HCT116 (cell line): Measurements from ENCODE around the gene MX2. TPM values are rescaled to one million over a fixed set of nuclear protein-coding genes. Genes with fewer than 3 reads are reported as not detected.
"Not testable (repeated sequence)": the region's sequence is repeated elsewhere in the genome, so short reads cannot be mapped to it uniquely, and the experiment has no call there.

Experiments used
- ATAC-seq: fragments of 200-7000 bp; cut with Tn5 transposase; 2 replicates; pipeline ENCODE4 v1.9.1; 2020; ENCODE audit warnings: mild to moderate bottlenecking, moderate library complexity
- BruUV-seq: library from RNA; stranded (reverse); fragments of 400-500 nt; replicated peaks from 2 replicates; lab custom pipeline; 2021; lab: Mats Ljungman, UMichigan
- CTCF ChIA-PET: fragments of 300-600 bp; sonication (Branson Sonifier 250); formaldehyde crosslinking; loops from one replicate; lab custom pipeline; 2021; ENCODE audit warnings: antibody characterized with exemption; lab: Charles Lee
- POLR2A ChIA-PET: fragments of 300-600, 350-600 bp; sonication (Branson Sonifier 250); formaldehyde crosslinking; loops from one replicate; lab custom pipeline; 2021; ENCODE audit warnings: antibody characterized with exemption; lab: Charles Lee
- RAD21 ChIA-PET, 2 experiments: fragments of 300-600 bp; sonication (Branson Sonifier 250); formaldehyde crosslinking; loops; one replicate each; lab custom pipeline; 2023; ENCODE audit warnings: low total read pairs in 2 of 2; ENCODE audit not compliant: uncharacterized antibody in 2 of 2, unreplicated experiment in 2 of 2, low non-redundant PET in 1 of 2; lab: Charles Lee
- DNase-seq: peaks from one replicate; pipeline ENCODE4 v3.0.0-alpha.2; 2010; ENCODE audit warnings: low read depth, low spot score
- H2AFZ ChIP-seq: fragments of 200-600 bp; shearing (Covaris generic), sonication (generic); 2 replicates; pipeline ENCODE4 v1.6.1; 2017; ENCODE audit warnings: low read depth, mixed run types, mixed read lengths, antibody characterized with exemption, low read length; ENCODE audit not compliant: poor library complexity, severe bottlenecking
- H3K27ac ChIP-seq: 2 replicates; pipeline ENCODE4 v1.5.1; 2012; ENCODE audit warnings: low read depth, low read length
- H3K27me3 ChIP-seq: fragments of 200-600 bp; sonication (generic); 2 replicates; pipeline ENCODE4 v1.6.1; 2016; ENCODE audit warnings: mixed run types, low read length, mixed read lengths; ENCODE audit not compliant: insufficient read depth
- H3K36me3 ChIP-seq, 2 experiments: fragments of 200-500 bp in 1 of 2; fragments of 200-600 bp in 1 of 2; sonication (Bioruptor generic) in 1 of 2; sonication (generic) in 1 of 2; 2 replicates each; pipeline versions ENCODE4 v1.5.1 to v1.6.1; 2014 to 2016; ENCODE audit warnings: low read length in 2 of 2, inconsistent platforms in 1 of 2, mixed read lengths in 1 of 2, mixed run types in 1 of 2; ENCODE audit not compliant: insufficient read depth in 2 of 2, control insufficient read depth in 1 of 2
- H3K4me1 ChIP-seq, 2 experiments: fragments of 200-600 bp in 1 of 2; sonication (generic) in 1 of 2; 2 replicates each; pipeline versions ENCODE4 v1.5.1 to v1.6.1; 2012 to 2017; ENCODE audit warnings: low read length in 2 of 2, inconsistent platforms in 1 of 2, mild to moderate bottlenecking in 1 of 2, mixed read lengths in 1 of 2, mixed run types in 1 of 2, moderate library complexity in 1 of 2; ENCODE audit not compliant: insufficient read depth in 2 of 2, control insufficient read depth in 1 of 2
- H3K4me2 ChIP-seq: fragments of 200-600 bp; sonication (generic); 2 replicates; pipeline ENCODE4 v1.6.1; 2017; ENCODE audit warnings: mixed run types, low read length, mixed read lengths
- H3K4me3 ChIP-seq, 2 experiments: fragments of 200-600 bp in 1 of 2; sonication (generic) in 1 of 2; replicated peaks in 1 of 2; 2 replicates each; pipeline ENCODE4 v1.5.1; 2011 to 2016; ENCODE audit warnings: low read length in 2 of 2, control low read depth in 1 of 2, low read depth in 1 of 2, mild to moderate bottlenecking in 1 of 2, mixed read lengths in 1 of 2, mixed run types in 1 of 2
- H3K79me2 ChIP-seq: fragments of 200-600 bp; sonication (generic); 2 replicates; pipeline ENCODE4 v1.6.1; 2017; ENCODE audit warnings: mild to moderate bottlenecking, mixed run types, low read length, moderate library complexity, mixed read lengths; ENCODE audit not compliant: insufficient read depth
- H3K9ac ChIP-seq: fragments of 200-600 bp; sonication (generic); 2 replicates; pipeline ENCODE4 v1.6.1; 2016; ENCODE audit warnings: low read length, mixed read lengths
- H3K9me2 ChIP-seq: fragments of 200-600 bp; sonication (generic), shearing (Covaris generic); 2 replicates; pipeline ENCODE4 v1.6.1; 2017; ENCODE audit warnings: mixed run types, mild to moderate bottlenecking, moderate library complexity; ENCODE audit not compliant: insufficient read depth
- H3K9me3 ChIP-seq, 2 experiments: fragments of 200-500 bp in 1 of 2; fragments of 200-600 bp in 1 of 2; sonication (Bioruptor generic) in 1 of 2; sonication (generic) in 1 of 2; 2 replicates each; pipeline ENCODE4 v1.6.1; 2014 to 2017; ENCODE audit warnings: low read length in 2 of 2, mixed read lengths in 2 of 2, inconsistent platforms in 1 of 2, low read depth in 1 of 2, mild to moderate bottlenecking in 1 of 2, mixed run types in 1 of 2, moderate library complexity in 1 of 2; ENCODE audit not compliant: control insufficient read depth in 1 of 2, insufficient read depth in 1 of 2
- H4K20me1 ChIP-seq: fragments of 200-600 bp; sonication (generic), shearing (Covaris generic); 2 replicates; pipeline ENCODE4 v1.6.1; 2017; ENCODE audit warnings: mixed run types, mild to moderate bottlenecking, moderate library complexity; ENCODE audit not compliant: insufficient read depth
- EZH2 ChIP-seq: fragments of 200-600 bp; sonication (generic); IDR thresholded peaks from 2 replicates; pipeline ENCODE4 v1.6.1; 2017; ENCODE audit warnings: antibody characterized with exemption, mixed run types
- MAX ChIP-seq: IDR thresholded peaks from 2 replicates; pipeline ENCODE4 v1.6.1; 2012
- POLR2AphosphoS5 ChIP-seq: IDR thresholded peaks from 2 replicates; pipeline ENCODE4 v1.6.1; 2011; ENCODE audit warnings: mild to moderate bottlenecking, low read depth, low read length, moderate library complexity
- REST ChIP-seq: IDR thresholded peaks from 2 replicates; pipeline ENCODE4 v1.6.1; 2012; ENCODE audit warnings: low read depth
- SRF ChIP-seq: IDR thresholded peaks from 2 replicates; pipeline ENCODE4 v1.6.1; 2012; ENCODE audit warnings: low read depth
- TCF7L2 ChIP-seq: IDR thresholded peaks from 2 replicates; pipeline ENCODE4 v1.7.0; 2011; ENCODE audit warnings: borderline replicate concordance, inconsistent platforms; ENCODE audit not compliant: insufficient read depth, insufficient read length; ENCODE audit errors: extremely low read depth
- YY1 ChIP-seq: IDR thresholded peaks from 2 replicates; pipeline ENCODE4 v1.6.1; 2011; ENCODE audit warnings: low read length, low read depth, moderate library complexity, mild to moderate bottlenecking; ENCODE audit not compliant: insufficient replicate concordance; ENCODE audit errors: extremely low read depth
- ZBTB33 ChIP-seq: IDR thresholded peaks from 2 replicates; pipeline ENCODE4 v1.6.1; 2011; ENCODE audit warnings: mild to moderate bottlenecking, low read length, moderate library complexity; ENCODE audit not compliant: insufficient replicate concordance; ENCODE audit errors: extremely low read depth
- ZFX ChIP-seq: fragments of 450-650 bp; IDR thresholded peaks from 2 replicates; pipeline ENCODE4 v1.6.1; 2017
- intact Hi-C: fragments of 100-400 bp; cut with micrococcal nuclease; formaldehyde crosslinking; loops from 2 replicates; pipeline ENCODE4 v1.10.0; 2022
- total RNA-seq: library from RNA; stranded (reverse); gene quantifications from one replicate; pipeline ENCODE4 v1.2.1, GENCODE V29; 2021; ENCODE audit not compliant: unreplicated experiment

Gene MX2
- total RNA-seq, 1 experiment from 2014 or later: 0.22 TPM

GRCh38 chr21:41313285-41314164 lies 48.3 kb upstream of the MX2 start:
- intact Hi-C loops, RAD21 ChIA-PET: not testable (repeated sequence)

DNA sequence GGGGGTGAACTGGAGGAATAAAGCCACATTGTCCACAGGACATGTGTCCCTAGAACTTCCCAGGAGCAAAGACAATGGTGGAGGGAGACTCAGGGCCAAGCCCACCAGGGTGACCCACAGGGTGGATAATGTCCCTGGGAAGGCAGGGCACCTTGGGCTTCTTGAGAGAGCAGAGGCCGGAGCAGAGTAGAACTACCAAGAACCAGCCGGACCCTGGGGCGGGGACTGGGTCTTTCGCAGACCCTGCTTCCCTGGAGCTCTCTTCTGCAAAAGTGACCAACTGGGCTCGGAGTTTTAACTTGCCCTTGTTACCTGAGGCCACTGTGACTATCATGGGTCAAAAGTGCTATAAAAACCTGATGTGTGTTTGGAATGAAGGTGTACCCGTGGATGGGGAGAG lies 46.1 kb upstream of the MX2 start:
- ChIA-PET POLR2A (no interaction called here), RAD21 (no interaction called here), CTCF (no interaction called here)
- intact Hi-C loops: no loop called here
- Histone ChIP-seq H3K36me3 (no peaks in the 10 kb centered on the region), H3K79me2 (no peaks in the 10 kb centered on the region), H3K4me2 (no peak overlapping the region), H3K9ac (no peak overlapping the region), H3K4me3 (no peak overlapping the region), H3K27me3 (no peaks in the 10 kb centered on the region), H3K9me3 (no peaks in the 10 kb centered on the region), H2AFZ (no peak overlapping the region), H3K4me1 (no peaks in the 10 kb centered on the region), H3K27ac (no peak overlapping the region), H4K20me1 (no peaks in the 10 kb centered on the region), H3K9me2 (no peaks in the 10 kb centered on the region)
- ATAC-seq: no peak
- TF ChIP-seq MAX: no peak
- no peak for TF ChIP-seq YY1
- no peak for TF ChIP-seq POLR2AphosphoS5
- TF ChIP-seq ZFX: no peak
- no peak for TF ChIP-seq TCF7L2
- no peak for TF ChIP-seq REST
- no peak for TF ChIP-seq ZBTB33
- no peak for TF ChIP-seq EZH2
- TF ChIP-seq SRF: no peak
- no TSS peak for BruUV-seq
- no peak for DNase-seq

More at GRCh38 chr21:41313285-41314164, 48.3 kb upstream of the MX2 start:
- H3K4me1 ChIP-seq, H3K27ac ChIP-seq, H3K36me3 ChIP-seq, H2AFZ ChIP-seq, H4K20me1 ChIP-seq, H3K9me2 ChIP-seq, H3K9ac ChIP-seq, H3K9me3 ChIP-seq, DNase-seq, H3K4me2 ChIP-seq, CTCF ChIA-PET, H3K79me2 ChIP-seq, ATAC-seq, POLR2A ChIA-PET, H3K4me3 ChIP-seq, BruUV-seq: not testable (repeated sequence)
- peaks cover 16% of the 10 kb centered on the region for H3K27me3 ChIP-seq
